HG02884 (cell line): Measurements from ENCODE around the gene DHX58.
A peak's percentile ranks its signal among the peaks of the same experiment; 100 is the strongest.
"Not testable (repeated sequence)": the region's sequence is repeated elsewhere in the genome, so short reads cannot be mapped to it uniquely, and the experiment has no call there.

ENCODE experiments used
- ATAC-seq: cut with Tn5 transposase; IDR thresholded peaks from one replicate; pipeline ENCODE4 v1.9.1; 2021; ENCODE audit warnings: mild to moderate bottlenecking, moderate library complexity; ENCODE audit not compliant: unreplicated experiment

DHX58 gene

DNA sequence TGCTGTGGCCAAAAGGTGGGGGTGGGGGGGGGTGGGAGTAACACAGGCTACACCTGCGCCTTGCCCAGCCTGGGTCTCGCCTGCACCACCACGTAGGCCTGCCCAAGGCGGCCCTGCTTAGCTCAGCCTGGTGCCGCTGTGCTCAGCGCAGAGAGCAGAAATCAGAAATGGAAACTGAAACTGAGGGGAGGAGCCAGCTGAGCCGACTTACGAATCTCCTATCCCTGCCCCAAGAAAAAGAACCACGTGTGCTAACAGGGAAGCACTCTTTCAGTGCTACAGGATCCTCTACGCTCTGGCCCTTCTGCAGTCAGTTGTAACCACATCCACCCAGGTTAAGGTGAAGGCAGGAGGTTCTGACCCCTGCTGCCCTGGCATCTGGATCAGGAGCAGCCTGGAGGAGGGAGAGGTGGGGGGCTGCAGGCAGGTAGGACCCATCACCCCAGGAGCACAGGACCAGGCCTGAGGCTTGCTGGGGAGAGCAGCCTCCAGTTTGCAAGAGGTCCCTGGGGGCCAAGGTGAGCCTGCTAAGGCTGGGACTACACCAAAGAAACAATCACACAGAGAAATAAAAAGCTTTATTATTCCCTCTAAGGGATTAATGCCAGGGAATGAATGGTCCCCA lies at the start of gene DHX58:
DHX58 (minus strand) TSS at position 163 of the 625 bp plus-strand sequence. CDS start 822 bp downstream, outside the sequence.
- peak; percentile 67 for ATAC-seq

GRCh38 chr17:42160531-42160910 lies 48.0 kb upstream of the DHX58 start:
- ATAC-seq: no peak

- ATAC-seq: no peak
These were observed 47.4 kb upstream of the DHX58 start for GRCh38 chr17:42159796-42160530.

- no peak for ATAC-seq
These were observed 43.1 kb upstream of the DHX58 start for GRCh38 chr17:42155614-42156045.

DNA sequence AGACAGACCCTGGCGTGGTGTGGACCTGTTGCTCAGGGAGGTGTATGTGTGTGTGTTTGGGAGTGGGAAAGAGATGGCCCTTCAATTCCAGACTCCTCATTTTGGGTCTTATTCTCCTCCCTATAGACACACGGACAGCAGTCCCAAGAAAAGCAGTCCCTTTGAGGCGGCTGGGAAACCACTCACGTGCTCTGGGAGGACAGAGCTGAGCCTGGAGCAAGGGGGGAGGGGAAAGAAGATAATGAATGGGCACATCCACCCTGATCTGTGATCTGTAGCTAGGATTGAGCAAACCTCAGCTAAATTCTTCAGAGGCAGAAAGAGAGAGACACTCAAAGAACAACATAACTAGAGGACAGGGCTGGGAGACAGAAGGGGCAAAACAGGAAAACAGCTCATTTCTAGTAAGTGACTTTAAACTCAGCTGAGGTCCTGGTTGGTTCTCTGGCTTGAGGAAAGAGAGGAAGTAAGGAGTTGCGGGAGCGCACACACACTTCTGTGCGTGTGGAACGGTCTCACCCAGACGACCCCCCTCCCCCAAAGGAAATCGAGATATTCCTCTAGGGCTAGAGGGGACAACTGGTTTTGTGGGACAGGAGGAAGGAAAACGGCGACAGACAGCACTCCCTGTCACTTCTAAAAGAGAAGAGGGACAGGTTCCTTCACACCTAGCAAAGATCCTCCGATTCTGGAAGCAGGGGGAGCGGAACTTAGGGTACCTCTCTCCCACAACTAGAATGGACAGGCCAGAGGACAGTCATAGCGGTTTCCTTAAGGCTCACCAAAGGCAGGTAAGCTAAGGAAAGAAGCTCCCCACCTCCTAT lies 41.6 kb upstream of the DHX58 start:
- ATAC-seq: no peak

GRCh38 chr17:42146911-42147607 lies 34.5 kb upstream of the DHX58 start:
- no peak for ATAC-seq

DNA sequence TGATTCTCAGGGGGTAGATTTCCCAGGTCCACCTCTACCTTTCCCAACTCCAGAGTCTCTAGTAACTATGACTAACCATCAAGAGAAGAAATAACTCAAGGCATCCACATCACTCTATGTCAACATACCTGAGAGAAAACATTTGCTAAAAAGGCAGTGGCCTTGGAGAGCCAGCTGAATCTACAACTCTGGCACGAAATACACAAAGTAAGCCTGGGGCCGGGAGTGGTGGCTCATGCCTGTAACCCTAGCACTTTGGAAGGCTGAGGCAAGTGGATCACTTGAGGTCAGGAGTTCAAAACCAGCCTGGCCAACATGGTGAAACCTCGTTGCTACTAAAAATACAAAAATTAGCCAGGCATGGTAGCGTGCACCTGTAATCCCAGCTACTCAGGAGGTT lies 30.6 kb upstream of the DHX58 start:
- not testable (repeated sequence) for ATAC-seq

GRCh38 chr17:42142371-42142896 lies 29.9 kb upstream of the DHX58 start:
- ATAC-seq: no peak

DNA sequence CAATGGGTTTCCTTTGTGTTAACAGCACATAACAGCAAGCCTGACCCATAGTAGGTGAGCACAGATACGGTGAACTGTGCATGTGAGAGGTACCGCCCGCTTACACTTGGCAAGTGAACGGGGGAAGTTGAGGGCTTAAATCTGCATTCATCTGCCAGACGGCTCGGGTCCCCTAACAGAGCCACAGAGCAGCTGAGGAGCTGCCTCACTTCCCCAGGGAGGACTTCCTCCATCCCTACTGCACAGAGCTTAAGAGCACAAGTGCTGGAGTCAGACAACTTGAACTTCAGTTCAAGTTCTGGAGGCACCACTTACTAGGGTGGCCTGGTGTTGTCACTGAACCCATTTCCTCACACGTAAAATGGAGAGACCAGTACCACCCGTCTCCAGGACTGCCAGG lies 28.9 kb upstream of the DHX58 start:
- no peak for ATAC-seq

GRCh38 chr17:42140690-42141089 lies 28.2 kb upstream of the DHX58 start:
- not testable (repeated sequence) for ATAC-seq

DNA sequence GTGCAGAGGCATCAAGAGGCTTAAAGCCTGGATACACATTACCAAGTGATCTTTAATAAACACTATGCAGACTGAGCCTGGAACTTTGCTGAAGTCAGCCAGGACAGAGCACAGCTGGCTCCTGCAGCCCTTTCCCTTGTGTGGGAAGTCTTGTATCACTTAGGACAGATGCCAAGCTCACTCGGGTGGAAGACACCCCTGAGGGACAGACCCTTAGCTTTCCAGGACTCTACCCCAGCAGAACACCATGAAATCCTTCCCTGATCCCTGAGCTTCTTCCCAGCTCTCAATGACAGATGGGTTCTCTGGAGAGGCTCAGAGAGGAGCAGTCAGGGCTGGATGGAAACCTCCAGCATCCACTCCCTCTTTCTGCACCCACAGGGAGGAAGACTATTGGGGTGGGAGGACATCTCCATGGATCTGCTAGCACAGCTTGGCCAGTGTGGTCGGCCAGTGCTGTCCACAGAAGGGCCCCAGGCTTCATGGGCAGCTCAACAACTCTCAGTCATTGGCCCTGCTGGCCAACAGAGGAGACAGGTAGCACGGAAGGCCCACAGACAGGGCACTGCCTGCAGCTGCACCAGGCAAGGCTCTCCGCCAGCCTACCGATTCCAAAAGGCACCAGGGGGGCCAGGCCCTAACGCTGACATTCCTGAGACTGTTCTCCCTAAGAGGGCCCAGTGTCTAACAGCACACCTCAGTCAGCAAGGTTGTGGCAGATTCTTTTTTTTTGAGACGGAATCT lies 26.4 kb upstream of the DHX58 start:
- no peak for ATAC-seq

GRCh38 chr17:42136654-42137051 lies 24.1 kb upstream of the DHX58 start:
- no peak for ATAC-seq

- ATAC-seq: no peak
These were observed 23.4 kb upstream of the DHX58 start for GRCh38 chr17:42135664-42136653.

- no peak for ATAC-seq
These were observed 22.6 kb upstream of the DHX58 start for GRCh38 chr17:42135151-42135550.

DNA sequence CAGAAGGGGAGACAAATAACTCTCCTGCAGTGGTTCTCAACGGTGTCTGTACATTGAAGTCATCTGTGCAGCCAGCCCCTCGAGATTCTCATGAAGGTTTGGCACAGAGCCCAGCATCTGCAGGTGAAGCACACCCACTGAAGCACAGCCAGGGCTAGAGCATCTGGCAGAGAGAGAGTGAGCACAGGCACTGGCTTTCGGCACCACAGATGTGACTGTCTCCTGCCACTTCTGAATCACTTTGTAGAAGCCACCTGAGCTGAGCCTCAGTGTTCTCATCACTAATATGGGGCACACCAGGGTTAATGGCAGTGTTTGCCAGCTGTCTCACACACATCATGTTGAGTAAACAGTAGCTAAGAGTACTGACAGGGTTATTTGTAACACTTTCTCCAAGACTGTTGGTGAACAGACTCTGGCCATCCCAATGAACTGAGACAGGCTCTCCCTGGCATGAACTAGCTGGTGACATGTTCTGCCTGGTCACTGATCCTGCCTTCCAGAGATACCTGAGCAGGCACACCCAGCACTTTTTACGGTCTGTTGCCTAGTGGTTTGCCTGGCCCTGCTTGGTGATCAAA lies 21.0 kb upstream of the DHX58 start:
- ATAC-seq: no peak

GRCh38 chr17:42132941-42133340 lies 20.4 kb upstream of the DHX58 start:
- ATAC-seq: no peak

DNA sequence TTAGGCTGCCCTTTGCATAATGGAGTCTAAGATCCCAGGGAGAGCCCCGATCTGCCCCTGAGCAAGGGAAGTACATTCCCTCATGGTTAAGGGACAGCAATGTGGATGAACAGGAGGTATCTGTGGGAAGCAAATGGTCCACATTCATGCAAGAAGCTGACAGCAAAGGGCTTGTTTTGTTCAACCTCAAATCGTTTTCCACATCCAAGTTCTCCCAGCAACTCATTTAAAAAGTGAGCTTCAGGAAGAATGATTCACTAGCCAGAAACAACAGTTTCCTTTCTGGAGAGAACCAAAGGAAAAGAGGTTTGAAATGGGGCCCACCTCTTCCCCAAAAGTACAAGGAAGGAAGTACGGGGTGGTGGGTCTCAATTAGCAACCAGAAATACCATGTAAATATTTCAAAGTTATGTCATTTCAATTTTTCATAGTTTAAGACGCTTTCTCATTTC lies 19.5 kb upstream of the DHX58 start:
- no peak for ATAC-seq

DNA sequence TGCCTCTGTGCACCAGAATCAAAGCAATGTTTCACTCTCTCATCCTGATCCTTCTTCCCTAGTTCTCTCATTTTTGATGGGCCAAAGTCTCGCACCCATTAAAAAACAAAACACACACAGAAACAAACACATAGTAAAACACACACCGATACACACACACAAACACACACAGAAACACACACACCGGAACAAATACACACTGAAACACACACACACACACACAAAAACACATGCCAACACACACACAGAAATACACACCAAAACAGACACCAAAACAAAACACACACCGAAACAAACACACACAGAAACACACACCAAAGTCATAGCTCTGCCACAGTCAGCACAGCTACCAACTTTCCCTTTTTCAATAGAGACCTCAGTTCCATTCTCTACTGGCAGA lies 18.7 kb upstream of the DHX58 start:
- ATAC-seq: no peak
